Type B pancreatic cell (in vitro differentiated cells): ENCODE measurements around the gene CERS4. TPM values are rescaled to one million over a fixed set of nuclear protein-coding genes. Genes with fewer than 3 reads are reported as not detected.
A peak's percentile ranks its signal among the peaks of the same experiment; 100 is the strongest.
"Not testable (repeated sequence)": the region's sequence is repeated elsewhere in the genome, so short reads cannot be mapped to it uniquely, and the experiment has no call there.

Experiments used
- DNase-seq: peaks from one replicate; pipeline ENCODE4 v3.0.0; 2021; ENCODE audit warnings: mixed read lengths; ENCODE audit not compliant: unreplicated experiment; ENCODE audit errors: extremely low spot score
- H3K27ac Mint-ChIP-seq: 2 replicates; pipeline ENCODE4 v1.8.0; 2021; ENCODE audit warnings: mild to moderate bottlenecking, mixed read lengths
- H3K27me3 Mint-ChIP-seq: 2 replicates; pipeline ENCODE4 v1.8.0; 2021; ENCODE audit warnings: mixed read lengths
- H3K36me3 Mint-ChIP-seq: 2 replicates; pipeline ENCODE4 v1.8.0; 2021; ENCODE audit warnings: mixed read lengths
- H3K4me1 Mint-ChIP-seq: one replicate; pipeline ENCODE4 v1.8.0; 2021; ENCODE audit warnings: mixed read lengths; ENCODE audit not compliant: unreplicated experiment
- H3K4me3 Mint-ChIP-seq: 2 replicates; pipeline ENCODE4 v1.8.0; 2021; ENCODE audit warnings: mild to moderate bottlenecking, mixed read lengths
- H3K9me3 Mint-ChIP-seq: 2 replicates; pipeline ENCODE4 v1.8.0; 2021; ENCODE audit warnings: mixed read lengths
- total RNA-seq: library from RNA; stranded (reverse); gene quantifications from 2 replicates; pipeline ENCODE4 v1.2.1, GENCODE V29; 2021; ENCODE audit warnings: low replicate concordance
- TF ChIP-seq, protein P1 (sequence below): fragments of 200-600 bp; sonication (generic); conservative IDR thresholded peaks from 2 replicates; pipeline ENCODE4 v1.5.0; 2021; ENCODE audit warnings: antibody characterized with exemption, mild to moderate bottlenecking

The CERS4 gene
- total RNA-seq, 1 donor from 2014 or later = 52.8 TPM

DNA sequence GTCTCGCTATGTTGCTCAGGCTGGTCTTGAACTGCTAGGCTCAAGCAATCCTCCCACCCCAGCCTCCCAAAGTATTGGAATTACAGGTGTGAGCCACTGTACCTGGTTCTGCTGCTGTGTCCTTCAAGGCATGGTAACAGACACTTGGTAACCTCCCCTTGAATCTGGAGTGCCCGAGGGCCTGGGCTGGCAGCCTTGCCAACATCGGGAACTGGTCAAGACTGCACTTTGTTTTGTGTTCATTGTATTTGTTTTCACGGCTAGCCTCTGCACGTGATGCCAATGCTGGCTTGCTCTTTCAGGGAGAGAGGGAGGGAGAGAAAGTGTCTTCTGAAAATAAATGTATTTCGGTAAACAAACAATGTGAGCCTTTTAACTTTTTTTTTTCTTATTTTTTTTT is 12.0 kb downstream of the CERS4 start:
- DNase-seq = no peak
- no peaks in the 10 kb centered on the region for H3K27me3 Mint-ChIP-seq
- no peaks in the 10 kb centered on the region for H3K9me3 Mint-ChIP-seq
- H3K36me3 Mint-ChIP-seq = peaks cover 12% of the 10 kb centered on the region
- H3K4me1 Mint-ChIP-seq = peaks cover 7% of the 10 kb centered on the region
- TF ChIP-seq, protein P1, sequence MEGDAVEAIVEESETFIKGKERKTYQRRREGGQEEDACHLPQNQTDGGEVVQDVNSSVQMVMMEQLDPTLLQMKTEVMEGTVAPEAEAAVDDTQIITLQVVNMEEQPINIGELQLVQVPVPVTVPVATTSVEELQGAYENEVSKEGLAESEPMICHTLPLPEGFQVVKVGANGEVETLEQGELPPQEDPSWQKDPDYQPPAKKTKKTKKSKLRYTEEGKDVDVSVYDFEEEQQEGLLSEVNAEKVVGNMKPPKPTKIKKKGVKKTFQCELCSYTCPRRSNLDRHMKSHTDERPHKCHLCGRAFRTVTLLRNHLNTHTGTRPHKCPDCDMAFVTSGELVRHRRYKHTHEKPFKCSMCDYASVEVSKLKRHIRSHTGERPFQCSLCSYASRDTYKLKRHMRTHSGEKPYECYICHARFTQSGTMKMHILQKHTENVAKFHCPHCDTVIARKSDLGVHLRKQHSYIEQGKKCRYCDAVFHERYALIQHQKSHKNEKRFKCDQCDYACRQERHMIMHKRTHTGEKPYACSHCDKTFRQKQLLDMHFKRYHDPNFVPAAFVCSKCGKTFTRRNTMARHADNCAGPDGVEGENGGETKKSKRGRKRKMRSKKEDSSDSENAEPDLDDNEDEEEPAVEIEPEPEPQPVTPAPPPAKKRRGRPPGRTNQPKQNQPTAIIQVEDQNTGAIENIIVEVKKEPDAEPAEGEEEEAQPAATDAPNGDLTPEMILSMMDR = no peak
- H3K4me3 Mint-ChIP-seq = no peak overlapping the region
- H3K27ac Mint-ChIP-seq = no peak overlapping the region

DNA sequence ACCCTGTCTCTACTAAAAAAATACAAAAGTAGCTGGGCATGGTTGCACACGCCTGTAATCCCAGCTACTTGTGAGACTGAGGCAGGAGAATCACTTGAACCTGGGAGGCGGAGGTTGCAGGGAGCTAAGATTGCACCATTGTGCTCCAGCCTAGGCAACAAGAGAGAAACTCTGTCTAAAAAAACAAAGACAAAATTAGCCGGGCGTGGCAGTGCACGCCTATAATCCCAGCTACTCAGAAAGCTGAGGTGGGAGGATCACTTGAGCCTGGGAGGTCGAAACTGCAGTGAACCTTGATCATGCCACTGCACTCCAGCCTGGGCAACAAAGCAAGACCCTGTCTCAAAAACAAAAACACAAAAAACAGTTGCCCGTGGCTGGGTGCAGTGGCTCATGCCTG is 14.3 kb downstream of the CERS4 start:
- not testable (repeated sequence) for H3K9me3 Mint-ChIP-seq, DNase-seq, H3K27ac Mint-ChIP-seq

DNA sequence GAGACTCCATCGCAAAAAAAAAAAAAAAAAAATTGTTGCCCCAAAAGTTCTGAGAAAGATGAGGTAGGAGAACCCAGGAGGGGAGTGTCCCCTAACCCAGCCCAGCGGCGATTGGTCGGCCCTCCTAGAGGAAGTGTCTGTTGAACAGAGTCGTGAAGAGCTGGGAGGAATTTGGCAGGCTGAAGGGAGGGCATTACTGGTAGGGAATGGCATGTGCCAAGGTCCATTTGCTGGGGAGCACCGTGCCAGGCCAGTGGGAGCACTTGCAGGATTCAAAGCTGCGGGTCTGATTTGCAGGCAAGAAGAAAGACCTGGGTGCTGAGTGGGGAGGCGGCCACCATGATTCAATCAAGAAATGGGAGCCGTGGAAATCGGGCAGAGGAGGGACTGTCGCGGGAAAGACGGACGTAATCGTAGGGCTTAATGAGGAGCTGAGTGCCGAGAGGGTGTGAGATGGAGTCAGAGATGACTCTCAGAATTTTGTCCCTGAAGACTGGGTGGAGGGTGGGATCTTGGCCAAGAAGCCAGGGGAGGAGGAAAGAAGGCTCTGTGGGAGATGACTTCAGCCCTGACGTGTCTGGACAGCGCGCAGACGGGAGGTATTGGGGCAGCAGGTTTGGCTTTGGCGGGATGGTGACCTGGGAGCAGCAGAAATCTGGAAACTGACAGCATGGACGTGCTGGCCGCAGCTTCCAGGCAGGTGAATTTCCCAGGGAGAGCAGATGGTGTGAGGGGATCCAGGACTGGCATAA is 15.4 kb downstream of the CERS4 start:
- peak overlapping the region; percentile 26 for H3K27ac Mint-ChIP-seq
- TF ChIP-seq, protein P1 = no peak
- H3K9me3 Mint-ChIP-seq = no peaks in the 10 kb centered on the region

More for the DNA sequence above, 14.3 kb downstream of the CERS4 start:
- not testable (repeated sequence) for H3K4me1 Mint-ChIP-seq, H3K4me3 Mint-ChIP-seq, H3K27me3 Mint-ChIP-seq
- peaks cover 11% of the 10 kb centered on the region for H3K36me3 Mint-ChIP-seq

DNA sequence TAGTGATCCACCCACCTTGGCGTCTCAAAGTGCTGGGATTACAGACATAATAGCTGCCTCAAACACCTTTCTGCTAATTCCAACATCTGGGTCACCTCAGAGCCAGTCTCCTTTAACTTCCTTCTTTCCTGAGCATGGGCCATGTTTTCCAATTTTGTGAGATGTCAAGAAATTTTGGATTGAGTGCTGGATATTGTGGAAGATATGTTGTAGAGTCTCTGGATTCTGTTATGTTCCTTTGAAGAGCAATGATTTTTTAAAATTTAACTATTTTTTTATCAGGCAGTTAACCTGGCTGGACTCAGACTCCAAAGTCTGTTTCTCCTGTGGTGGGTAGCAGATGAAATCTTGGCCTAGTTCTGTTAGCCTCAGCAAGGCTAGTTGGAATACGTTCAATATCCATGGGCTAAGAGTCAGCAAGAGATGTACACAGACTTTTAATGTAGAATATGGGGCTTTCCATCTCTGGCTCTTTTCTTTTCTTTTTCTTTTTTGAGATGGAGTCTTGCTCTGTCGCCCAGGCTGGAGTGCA is 22.0 kb downstream of the CERS4 start:
- Mint-ChIP-seq H3K4me1 (no peaks in the 10 kb centered on the region), H3K27me3 (no peaks in the 10 kb centered on the region), H3K27ac (no peak overlapping the region), H3K36me3 (peaks cover 8% of the 10 kb centered on the region), H3K9me3 (no peaks in the 10 kb centered on the region), H3K4me3 (no peak overlapping the region)
- TF ChIP-seq, protein P1 = no peak
- DNase-seq = no peak

More for the DNA sequence above, 15.4 kb downstream of the CERS4 start:
- Mint-ChIP-seq H3K27me3 (no peaks in the 10 kb centered on the region), H3K4me3 (no peak overlapping the region), H3K4me1 (peaks cover 7% of the 10 kb centered on the region), H3K36me3 (peaks cover 11% of the 10 kb centered on the region)
- DNase-seq = no peak

DNA sequence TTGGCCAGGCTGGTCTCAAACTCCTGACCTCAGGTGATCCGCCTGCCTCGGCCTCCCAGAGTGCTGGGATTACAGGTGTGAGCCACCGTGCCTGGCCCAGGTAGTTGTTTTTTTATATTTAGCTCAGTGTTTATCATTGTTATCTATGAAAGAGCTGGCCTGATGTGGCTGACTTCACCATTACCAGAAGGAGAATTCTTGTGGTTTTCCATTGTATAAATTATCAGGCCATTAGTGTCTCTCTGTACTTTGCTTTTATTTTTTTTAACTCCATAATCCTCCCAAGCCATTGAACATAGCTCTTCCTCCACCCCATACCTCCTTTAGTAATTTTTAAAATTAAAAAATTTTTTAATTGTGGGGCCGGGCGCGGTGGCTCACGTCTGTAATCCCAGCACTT is 24.2 kb downstream of the CERS4 start:
- Mint-ChIP-seq H3K27ac (no peak overlapping the region), H3K36me3 (peaks cover 5% of the 10 kb centered on the region), H3K4me3 (no peak overlapping the region), H3K9me3 (no peaks in the 10 kb centered on the region), H3K27me3 (no peaks in the 10 kb centered on the region), H3K4me1 (peaks cover 10% of the 10 kb centered on the region)
- DNase-seq = no peak
- TF ChIP-seq, protein P1 = no peak

DNA sequence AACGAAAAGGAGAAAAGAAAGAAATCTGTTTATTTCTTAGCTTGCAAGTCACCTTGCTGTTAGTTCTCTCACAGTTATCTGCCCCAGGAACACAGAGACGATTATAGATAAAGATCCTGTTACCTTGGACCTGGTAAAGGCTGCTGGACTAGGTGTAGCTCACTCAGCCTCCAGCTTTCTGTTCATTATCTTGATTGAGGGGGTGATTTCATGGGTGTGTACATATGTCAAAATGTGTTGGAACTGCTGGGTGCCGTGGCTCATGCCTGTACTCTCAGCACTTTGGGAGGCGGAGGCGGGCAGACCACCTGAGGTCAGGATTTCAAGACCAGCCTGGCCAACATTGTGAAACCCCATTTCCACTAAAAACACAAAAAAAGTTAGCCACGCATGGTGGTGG is 27.9 kb downstream of the CERS4 start:
- TF ChIP-seq, protein P1 = no peak
- H3K27ac Mint-ChIP-seq = no peak overlapping the region
- peaks cover 9% of the 10 kb centered on the region for H3K36me3 Mint-ChIP-seq
- no peaks in the 10 kb centered on the region for H3K27me3 Mint-ChIP-seq
- peaks cover 23% of the 10 kb centered on the region for H3K4me1 Mint-ChIP-seq
- DNase-seq = no peak
- H3K4me3 Mint-ChIP-seq = no peak overlapping the region
- H3K9me3 Mint-ChIP-seq = no peaks in the 10 kb centered on the region
